GM19035 (cell line): ENCODE results near the gene PLCL1.
"Not testable (repeated sequence)": the region's sequence is repeated elsewhere in the genome, so short reads cannot be mapped to it uniquely, and the experiment has no call there.

Source experiments
- ATAC-seq: cut with Tn5 transposase; IDR thresholded peaks from one replicate; pipeline ENCODE4 v1.9.1; 2021; ENCODE audit not compliant: unreplicated experiment

Gene PLCL1

GRCh38 chr2:197809064-197809463 is 4.7 kb downstream of the PLCL1 start:
- ATAC-seq = no peak

GRCh38 chr2:197810016-197810415 is 5.6 kb downstream of the PLCL1 start:
- no peak for ATAC-seq

GRCh38 chr2:197810491-197810890 is 6.1 kb downstream of the PLCL1 start:
- no peak for ATAC-seq

- peak; percentile 70 for ATAC-seq
Measured at GRCh38 chr2:197813093-197813787, 8.8 kb downstream of the PLCL1 start.

- ATAC-seq = no peak
Measured at GRCh38 chr2:197814526-197814925, 10.1 kb downstream of the PLCL1 start.

GRCh38 chr2:197821550-197822289 is 17.3 kb downstream of the PLCL1 start:
- ATAC-seq = no peak

- ATAC-seq = no peak
Measured at GRCh38 chr2:197822333-197822732, 17.9 kb downstream of the PLCL1 start.

DNA sequence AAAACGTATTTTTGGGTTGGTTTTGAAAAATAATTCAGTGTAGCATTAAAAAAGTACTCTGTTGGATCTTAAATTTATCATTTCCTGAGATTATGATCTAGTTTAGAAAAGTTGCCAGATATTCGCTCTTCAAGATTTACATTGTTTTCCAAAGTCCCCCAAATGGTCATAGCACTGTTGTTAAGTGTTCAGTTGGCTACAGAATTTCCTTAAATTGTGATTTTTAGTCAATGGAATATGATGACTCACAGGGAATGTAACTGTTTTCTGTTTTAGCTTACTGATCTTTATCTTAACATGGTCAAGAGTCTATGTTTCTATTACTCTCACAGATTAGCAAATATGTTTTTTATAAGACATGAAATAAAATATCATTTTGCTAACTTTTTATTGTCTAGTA is 23.2 kb downstream of the PLCL1 start:
- no peak for ATAC-seq

- ATAC-seq = no peak
Measured at GRCh38 chr2:197828464-197829135, 24.2 kb downstream of the PLCL1 start.

- not testable (repeated sequence) for ATAC-seq
Measured at GRCh38 chr2:197834771-197835170, 30.4 kb downstream of the PLCL1 start.

GRCh38 chr2:197835293-197835692 is 30.9 kb downstream of the PLCL1 start:
- ATAC-seq = no peak

DNA sequence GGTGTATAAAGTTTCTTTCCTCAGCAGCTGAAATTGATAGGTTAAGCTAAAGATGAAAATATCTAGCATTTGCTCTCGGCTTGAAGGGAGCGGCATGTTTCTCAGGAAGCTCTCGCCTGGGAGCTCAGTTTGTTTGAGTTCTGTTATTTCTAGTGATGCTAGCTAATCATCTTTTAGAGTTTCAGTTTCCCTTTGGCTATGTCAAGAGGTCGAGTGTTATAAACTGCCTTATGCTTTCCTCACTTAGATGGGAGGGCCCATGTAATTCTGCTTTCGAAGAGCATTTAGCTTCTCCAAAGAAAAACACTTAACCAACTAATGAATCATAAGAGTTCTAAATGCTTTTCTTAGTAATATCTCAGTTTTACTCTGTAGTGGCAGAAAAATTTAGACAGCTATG is 33.6 kb downstream of the PLCL1 start:
- peak; percentile 100 for ATAC-seq

DNA sequence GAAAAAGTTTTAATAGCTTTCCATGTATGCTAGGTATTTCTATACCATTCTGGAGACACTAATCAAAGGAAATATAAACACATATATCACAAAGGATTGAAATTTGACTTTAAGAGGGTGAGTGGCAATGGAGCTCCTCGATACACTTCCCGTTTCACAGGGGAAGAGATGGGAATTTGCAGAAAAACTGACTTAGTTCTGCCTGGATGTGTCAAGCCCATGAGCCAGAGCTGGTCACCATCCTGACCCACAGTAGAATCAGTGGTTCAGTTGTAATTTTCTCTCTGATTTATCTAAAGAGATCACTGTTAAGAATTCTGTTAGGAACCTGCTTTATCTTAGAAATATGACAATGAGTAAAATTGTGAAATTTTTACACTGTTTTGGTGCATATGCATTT is 34.2 kb downstream of the PLCL1 start:
- ATAC-seq = peak; percentile 5

DNA sequence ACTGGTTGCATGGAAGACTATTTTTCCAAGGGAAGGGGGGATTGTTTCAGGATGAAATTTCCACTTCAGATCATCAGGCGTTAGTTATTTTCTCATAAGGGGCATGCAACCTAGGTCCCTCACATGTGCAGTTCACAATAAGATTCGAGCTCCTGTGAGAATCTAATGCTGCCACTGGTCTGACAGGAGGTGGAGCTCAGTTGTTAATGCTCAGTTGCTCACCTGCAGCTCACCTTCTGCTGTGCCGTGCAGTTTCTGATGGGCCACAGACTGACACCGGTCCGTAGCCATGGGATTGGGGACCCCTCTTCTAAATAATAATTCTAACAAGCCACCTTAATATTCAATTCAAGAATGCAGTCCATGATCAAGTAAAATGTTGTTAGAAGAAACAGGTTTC is 34.9 kb downstream of the PLCL1 start:
- no peak for ATAC-seq

GRCh38 chr2:197839856-197840255 is 35.5 kb downstream of the PLCL1 start:
- no peak for ATAC-seq

DNA sequence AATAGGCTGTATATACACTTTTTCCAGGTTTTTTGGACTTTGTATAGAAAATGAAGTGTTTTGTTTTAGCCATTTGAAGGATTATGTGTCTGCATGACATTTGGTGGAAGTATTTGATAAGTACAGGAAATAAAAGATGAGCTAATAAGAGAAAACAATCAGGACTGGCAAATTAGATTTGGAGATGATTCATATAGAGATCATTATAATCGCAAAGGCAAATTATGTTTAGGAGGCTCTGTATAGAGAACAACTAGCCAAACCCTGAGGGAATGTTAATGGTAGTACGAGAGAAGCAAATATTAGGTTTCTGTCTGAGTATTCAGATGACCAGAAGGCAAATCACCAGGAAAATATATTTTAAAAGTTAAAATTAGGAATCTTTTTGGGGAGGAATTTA is 41.7 kb downstream of the PLCL1 start:
- no peak for ATAC-seq

- ATAC-seq = no peak
Measured at GRCh38 chr2:197846777-197847176, 42.4 kb downstream of the PLCL1 start.

DNA sequence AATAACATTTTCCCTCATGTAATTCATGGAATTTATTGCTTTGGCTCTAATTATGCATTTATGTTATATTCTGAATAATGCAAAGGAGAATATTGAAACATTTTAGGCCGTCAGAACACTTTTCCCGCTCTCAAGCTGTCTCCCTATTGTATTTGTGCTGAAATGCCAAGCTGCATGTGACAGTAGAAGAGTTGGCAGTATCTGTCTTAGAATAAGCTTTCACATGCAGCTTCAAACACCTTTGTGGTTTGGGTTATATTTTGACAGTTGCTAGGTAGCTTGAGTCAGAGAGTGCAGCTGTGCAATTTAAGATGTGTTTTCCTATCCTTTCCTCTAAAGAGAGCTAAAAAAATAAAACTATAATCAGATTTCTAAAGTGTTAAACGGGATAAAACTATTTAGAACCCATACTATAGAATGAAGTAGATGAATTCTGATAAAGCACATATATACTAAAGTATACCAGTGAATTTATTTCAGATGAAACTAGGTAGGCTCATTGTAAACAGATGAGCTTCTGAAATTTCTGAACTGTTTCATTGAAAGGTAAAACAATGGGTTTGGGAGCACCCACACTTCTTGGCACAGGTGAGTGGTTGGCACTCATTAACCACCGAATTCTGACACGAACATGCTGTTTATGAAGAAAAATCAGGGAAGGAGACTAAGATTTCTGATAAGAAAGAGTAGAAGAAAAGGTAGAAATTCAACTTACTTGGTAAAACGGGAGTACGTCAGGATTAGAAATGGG is 43.4 kb downstream of the PLCL1 start:
- no peak for ATAC-seq

DNA sequence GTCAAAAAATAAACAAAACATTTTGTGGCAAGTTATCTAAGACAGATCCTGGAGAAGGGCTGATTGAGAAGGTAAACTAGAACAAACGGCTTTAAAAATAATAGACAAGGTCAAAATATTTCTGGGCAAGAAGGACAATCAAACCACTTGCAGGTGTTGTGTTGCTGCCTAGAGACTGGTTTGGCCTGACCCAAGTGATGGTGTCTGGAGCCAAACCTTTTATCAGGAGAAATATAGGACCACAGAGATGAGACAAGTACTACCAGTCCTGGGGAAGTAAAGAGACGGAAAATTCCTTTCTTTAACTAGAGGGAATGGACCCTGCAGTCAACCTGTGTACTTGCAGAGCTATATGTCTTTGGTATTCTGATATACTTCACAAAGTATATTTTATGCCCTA is 44.2 kb downstream of the PLCL1 start:
- ATAC-seq = no peak

DNA sequence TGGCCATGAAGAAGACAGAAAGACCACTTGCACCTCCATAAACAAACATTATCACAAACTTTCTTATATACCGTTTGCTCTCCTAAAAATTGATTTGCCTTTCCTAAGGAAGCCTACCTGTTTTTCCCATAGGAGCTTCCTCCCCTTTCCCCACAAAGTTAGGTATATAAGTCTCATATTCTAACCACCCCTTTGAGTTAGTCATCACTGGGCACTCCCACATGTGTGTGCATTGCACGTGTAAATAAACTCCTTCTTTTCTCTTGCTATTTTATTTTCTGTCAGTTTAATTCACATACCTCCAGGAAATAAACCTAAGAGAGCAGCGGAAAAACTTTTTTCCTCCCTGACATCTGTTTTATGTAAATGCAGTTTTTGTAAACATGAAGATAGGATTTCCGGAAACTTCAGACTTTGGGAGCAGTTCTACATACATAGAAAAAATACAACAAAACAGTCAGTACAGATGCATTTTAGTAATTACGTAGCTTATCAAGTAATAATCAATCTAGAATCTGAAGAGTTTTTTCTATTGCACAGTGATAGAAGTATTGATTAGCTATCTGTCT is 46.6 kb downstream of the PLCL1 start:
- no peak for ATAC-seq

DNA sequence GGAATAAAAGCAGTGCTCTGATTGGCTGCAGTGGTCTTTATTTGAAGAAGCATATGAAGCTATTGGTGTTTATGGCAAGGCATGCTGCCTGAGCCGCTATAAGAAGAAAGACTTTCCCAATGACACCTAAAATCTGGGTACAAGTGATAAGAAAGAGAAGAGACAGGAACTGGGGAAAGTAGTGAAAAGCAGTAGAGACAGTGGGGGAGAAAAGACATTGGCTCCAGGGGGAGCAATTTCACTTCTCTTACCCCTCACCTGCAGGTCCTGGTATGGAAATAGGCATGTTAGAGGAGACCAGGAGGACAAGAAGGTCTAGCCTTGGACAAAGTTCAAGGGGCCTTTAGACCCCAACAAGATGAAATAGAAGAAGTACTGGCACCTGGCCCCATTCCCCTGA is 47.1 kb downstream of the PLCL1 start:
- no peak for ATAC-seq
